GM23338 (cell line): Measurements from ENCODE around the gene CLK3. TPM values are rescaled to one million over a fixed set of nuclear protein-coding genes. Genes with fewer than 3 reads are reported as not detected.

Experiments used
- ATAC-seq: fragments of 200-7000 bp; cut with Tn5 transposase; 3 replicates; pipeline ENCODE4 v1.9.1; 2020
- DNase-seq: peaks from one replicate; pipeline ENCODE4 v3.0.0-alpha.2; 2015; ENCODE audit warnings: low spot score
- H2AFZ ChIP-seq: fragments of 200-600 bp; sonication (generic); 2 replicates; pipeline ENCODE4 v1.8.0; 2016; ENCODE audit warnings: antibody characterized with exemption, mild to moderate bottlenecking, moderate library complexity
- H3F3A ChIP-seq: fragments of 200-600 bp; sonication (generic); replicated peaks from 2 replicates; pipeline ENCODE4 v1.8.0; 2017; ENCODE audit warnings: antibody characterized with exemption, mixed run types, low read depth
- H3K27ac ChIP-seq: fragments of 200-600 bp; sonication (generic); 2 replicates; pipeline ENCODE4 v1.6.1; 2016; ENCODE audit warnings: low read depth
- H3K27me3 ChIP-seq: fragments of 200-600 bp; sonication (generic); 2 replicates; pipeline ENCODE4 v1.8.0; 2016; ENCODE audit warnings: mild to moderate bottlenecking, mixed run types, moderate library complexity; ENCODE audit not compliant: insufficient read depth
- H3K36me3 ChIP-seq: fragments of 200-600 bp; sonication (generic); 2 replicates; pipeline ENCODE4 v1.8.0; 2016; ENCODE audit warnings: mild to moderate bottlenecking; ENCODE audit not compliant: insufficient read depth
- H3K4me1 ChIP-seq: fragments of 200-600 bp; sonication (generic); 2 replicates; pipeline ENCODE4 v1.8.0; 2016; ENCODE audit warnings: mild to moderate bottlenecking, moderate library complexity; ENCODE audit not compliant: insufficient read depth
- H3K4me2 ChIP-seq: fragments of 200-600 bp; sonication (generic); 2 replicates; pipeline ENCODE4 v1.7.1; 2017; ENCODE audit warnings: mixed run types
- H3K4me3 ChIP-seq: fragments of 200-600 bp; sonication (generic); 2 replicates; pipeline ENCODE4 v1.6.1; 2016; ENCODE audit warnings: mixed run types
- H3K79me2 ChIP-seq: fragments of 200-600 bp; sonication (generic); replicated peaks from 2 replicates; pipeline ENCODE4 v1.8.0; 2017; ENCODE audit warnings: mild to moderate bottlenecking; ENCODE audit not compliant: insufficient read depth
- H3K9me2 ChIP-seq: fragments of 200-600 bp; sonication (generic); 2 replicates; pipeline ENCODE4 v1.8.0; 2017; ENCODE audit not compliant: insufficient read depth
- H4K20me1 ChIP-seq: fragments of 200-600 bp; sonication (generic); replicated peaks from 2 replicates; pipeline ENCODE4 v1.8.0; 2017; ENCODE audit warnings: mild to moderate bottlenecking; ENCODE audit not compliant: insufficient read depth
- H3K27ac Mint-ChIP-seq: 2 replicates; pipeline ENCODE4 v1.8.0; 2020; ENCODE audit warnings: inconsistent platforms, mild to moderate bottlenecking, moderate library complexity, mixed read lengths
- H3K27me3 Mint-ChIP-seq: 3 replicates; pipeline ENCODE4 v1.8.0; 2022; ENCODE audit warnings: low read depth, mild to moderate bottlenecking, moderate library complexity, mixed read lengths, inconsistent platforms; ENCODE audit not compliant: insufficient read depth, poor library complexity
- H3K36me3 Mint-ChIP-seq: 3 replicates; pipeline ENCODE4 v1.8.0; 2021; ENCODE audit warnings: low read depth, mild to moderate bottlenecking, inconsistent platforms, moderate library complexity, mixed read lengths
- H3K4me1 Mint-ChIP-seq: 3 replicates; pipeline ENCODE4 v1.8.0; 2020; ENCODE audit warnings: mild to moderate bottlenecking, inconsistent platforms, mixed read lengths
- H3K4me3 Mint-ChIP-seq: 3 replicates; pipeline ENCODE4 v1.8.0; 2021; ENCODE audit warnings: moderate library complexity, mild to moderate bottlenecking, inconsistent platforms, mixed read lengths
- H3K9me3 Mint-ChIP-seq: 3 replicates; pipeline ENCODE4 v1.8.0; 2020; ENCODE audit warnings: moderate library complexity, mild to moderate bottlenecking, inconsistent platforms, mixed read lengths
- CREB1 ChIP-seq: fragments of 250-450 bp; sonication (Bioruptor Pico); IDR thresholded peaks from 2 replicates; pipeline ENCODE4 v1.5.0; 2020; ENCODE audit warnings: low read depth, mild to moderate bottlenecking, moderate library complexity
- JUNB ChIP-seq: IDR thresholded peaks from one replicate; pipeline ENCODE4 v1.6.1; 2016; ENCODE audit warnings: antibody characterized with exemption; ENCODE audit not compliant: unreplicated experiment
- STAT1 ChIP-seq: IDR thresholded peaks from one replicate; pipeline ENCODE4 v1.6.1; 2016; ENCODE audit warnings: antibody characterized with exemption; ENCODE audit not compliant: unreplicated experiment
- ZNF331 ChIP-seq: fragments of 250-450 bp; sonication (Bioruptor Pico); IDR thresholded peaks from 2 replicates; pipeline ENCODE4 v1.5.0; 2020; ENCODE audit warnings: low read depth, mild to moderate bottlenecking, moderate library complexity
- polyA plus RNA-seq: library from polyadenylated mRNA; unstranded; fragments of >200 nt; fragmentation: Nextera tagmentation; extraction: Ambion mirVana; gene quantifications from 2 replicates; pipeline ENCODE4 v1.2.1, GENCODE V29; 2016
- total RNA-seq: library from RNA; depleted of rRNA; stranded (reverse); fragments of >200 nt; shearing (Covaris generic); gene quantifications from 2 replicates; pipeline ENCODE4 v1.2.3, GENCODE V29; 2014
- TF ChIP-seq, protein P1 (sequence below), 2 experiments: fragments of 200-600 bp in 1 of 2; sonication (generic) in 1 of 2; conservative IDR thresholded peaks; 2 replicates each; pipeline versions ENCODE4 v1.5.1 to v1.6.1; 2016 to 2017; ENCODE audit warnings: antibody characterized with exemption in 2 of 2, low read depth in 2 of 2, mild to moderate bottlenecking in 2 of 2, moderate library complexity in 1 of 2
- TF ChIP-seq, protein P2 (sequence below): IDR thresholded peaks from 2 replicates; pipeline ENCODE4 v1.6.1; 2016; ENCODE audit warnings: antibody characterized with exemption
- TF ChIP-seq, protein P3 (sequence below): fragments of 250-450 bp; sonication (Bioruptor Pico); IDR thresholded peaks from 2 replicates; pipeline ENCODE4 v1.5.0; 2020; ENCODE audit warnings: mild to moderate bottlenecking, moderate library complexity

CLK3 gene
- total and polyA plus RNA-seq, 2 experiments from 2014 or later, result 40.7 to 67.7 TPM

DNA sequence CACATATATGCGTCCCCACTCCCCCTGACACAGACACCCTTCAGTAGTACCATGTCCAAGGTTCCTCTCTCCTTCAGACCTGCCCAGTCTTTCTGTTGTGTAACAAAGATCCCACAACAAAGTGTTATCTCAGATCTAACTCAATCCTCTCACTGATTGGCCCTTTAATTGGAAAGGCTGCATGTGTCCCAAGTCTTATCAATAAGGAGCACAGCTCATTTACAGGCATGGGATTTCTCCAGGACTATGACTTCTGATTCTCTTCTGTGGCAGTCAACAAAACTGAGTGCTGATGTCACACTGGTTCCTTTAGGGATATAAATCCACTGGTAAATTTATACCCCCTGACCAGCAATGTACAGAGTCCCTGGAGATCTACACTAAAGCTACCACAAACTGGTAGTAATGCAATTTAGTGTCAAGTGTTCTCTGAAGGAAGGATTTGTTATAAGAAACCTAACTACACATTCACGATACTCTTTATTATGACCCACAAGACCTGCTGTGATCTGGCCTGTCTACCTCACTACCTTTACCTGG, 28.1 kb downstream of the CLK3 start (continued):
- TF ChIP-seq, protein P1, sequence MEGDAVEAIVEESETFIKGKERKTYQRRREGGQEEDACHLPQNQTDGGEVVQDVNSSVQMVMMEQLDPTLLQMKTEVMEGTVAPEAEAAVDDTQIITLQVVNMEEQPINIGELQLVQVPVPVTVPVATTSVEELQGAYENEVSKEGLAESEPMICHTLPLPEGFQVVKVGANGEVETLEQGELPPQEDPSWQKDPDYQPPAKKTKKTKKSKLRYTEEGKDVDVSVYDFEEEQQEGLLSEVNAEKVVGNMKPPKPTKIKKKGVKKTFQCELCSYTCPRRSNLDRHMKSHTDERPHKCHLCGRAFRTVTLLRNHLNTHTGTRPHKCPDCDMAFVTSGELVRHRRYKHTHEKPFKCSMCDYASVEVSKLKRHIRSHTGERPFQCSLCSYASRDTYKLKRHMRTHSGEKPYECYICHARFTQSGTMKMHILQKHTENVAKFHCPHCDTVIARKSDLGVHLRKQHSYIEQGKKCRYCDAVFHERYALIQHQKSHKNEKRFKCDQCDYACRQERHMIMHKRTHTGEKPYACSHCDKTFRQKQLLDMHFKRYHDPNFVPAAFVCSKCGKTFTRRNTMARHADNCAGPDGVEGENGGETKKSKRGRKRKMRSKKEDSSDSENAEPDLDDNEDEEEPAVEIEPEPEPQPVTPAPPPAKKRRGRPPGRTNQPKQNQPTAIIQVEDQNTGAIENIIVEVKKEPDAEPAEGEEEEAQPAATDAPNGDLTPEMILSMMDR (conservative IDR thresholded peaks at IDR 0.05; ENCODE audit: low read depth in 2 of 2), result no peak
- TF ChIP-seq, protein P2, sequence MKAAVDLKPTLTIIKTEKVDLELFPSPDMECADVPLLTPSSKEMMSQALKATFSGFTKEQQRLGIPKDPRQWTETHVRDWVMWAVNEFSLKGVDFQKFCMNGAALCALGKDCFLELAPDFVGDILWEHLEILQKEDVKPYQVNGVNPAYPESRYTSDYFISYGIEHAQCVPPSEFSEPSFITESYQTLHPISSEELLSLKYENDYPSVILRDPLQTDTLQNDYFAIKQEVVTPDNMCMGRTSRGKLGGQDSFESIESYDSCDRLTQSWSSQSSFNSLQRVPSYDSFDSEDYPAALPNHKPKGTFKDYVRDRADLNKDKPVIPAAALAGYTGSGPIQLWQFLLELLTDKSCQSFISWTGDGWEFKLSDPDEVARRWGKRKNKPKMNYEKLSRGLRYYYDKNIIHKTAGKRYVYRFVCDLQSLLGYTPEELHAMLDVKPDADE, result no peak

DNA sequence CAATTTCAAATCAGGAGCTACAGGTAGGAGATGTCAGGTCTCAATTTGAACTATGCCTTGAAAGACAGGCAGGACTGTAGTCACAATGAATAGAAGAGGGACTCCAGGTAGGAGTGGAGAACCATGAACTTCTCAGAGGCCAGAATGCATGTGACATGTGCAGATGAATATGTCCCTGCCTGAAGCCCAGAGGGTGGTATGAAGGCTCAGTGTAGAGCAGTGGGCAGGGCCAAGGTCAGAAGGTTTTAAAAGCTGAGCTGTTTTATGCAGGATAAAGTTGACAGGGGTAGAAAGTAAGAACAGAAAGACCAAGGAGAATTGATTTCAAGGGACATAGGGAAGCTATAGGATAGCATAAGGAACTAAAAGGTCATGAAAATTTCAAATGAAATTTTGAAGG, 30.8 kb downstream of the CLK3 start:
- H3K4me1 ChIP-seq, result peaks cover 16% of the 10 kb centered on the region
- no peak for TF ChIP-seq CREB1 (CRISPR knock-in tag)
- TF ChIP-seq, protein P2, result no peak
- Mint-ChIP-seq H3K4me3 (no peak overlapping the region), H3K27ac (no peak overlapping the region), H3K9me3 (no peaks in the 10 kb centered on the region), H3K36me3 (peaks cover 4% of the 10 kb centered on the region; the same call in 2 of the 3 replicates), H3K27me3 (no peaks in the 10 kb centered on the region), H3K4me1 (peaks cover 28% of the 10 kb centered on the region)
- H3K79me2 ChIP-seq, result peaks cover 33% of the 10 kb centered on the region
- no peaks in the 10 kb centered on the region; the same call in 1 of the 2 replicates for H3F3A ChIP-seq
- ATAC-seq, result no peak
- no peaks in the 10 kb centered on the region for H3K9me2 ChIP-seq
- H2AFZ ChIP-seq, result no peak overlapping the region
- no peak for DNase-seq
- no peak overlapping the region for H3K4me2 ChIP-seq
- no peak overlapping the region for H3K27ac ChIP-seq
- H3K4me3 ChIP-seq, result no peak overlapping the region
- no peaks in the 10 kb centered on the region for H3K36me3 ChIP-seq
- peaks cover 25% of the 10 kb centered on the region; the same call in 1 of the 2 replicates for H4K20me1 ChIP-seq
- no peaks in the 10 kb centered on the region for H3K27me3 ChIP-seq

DNA sequence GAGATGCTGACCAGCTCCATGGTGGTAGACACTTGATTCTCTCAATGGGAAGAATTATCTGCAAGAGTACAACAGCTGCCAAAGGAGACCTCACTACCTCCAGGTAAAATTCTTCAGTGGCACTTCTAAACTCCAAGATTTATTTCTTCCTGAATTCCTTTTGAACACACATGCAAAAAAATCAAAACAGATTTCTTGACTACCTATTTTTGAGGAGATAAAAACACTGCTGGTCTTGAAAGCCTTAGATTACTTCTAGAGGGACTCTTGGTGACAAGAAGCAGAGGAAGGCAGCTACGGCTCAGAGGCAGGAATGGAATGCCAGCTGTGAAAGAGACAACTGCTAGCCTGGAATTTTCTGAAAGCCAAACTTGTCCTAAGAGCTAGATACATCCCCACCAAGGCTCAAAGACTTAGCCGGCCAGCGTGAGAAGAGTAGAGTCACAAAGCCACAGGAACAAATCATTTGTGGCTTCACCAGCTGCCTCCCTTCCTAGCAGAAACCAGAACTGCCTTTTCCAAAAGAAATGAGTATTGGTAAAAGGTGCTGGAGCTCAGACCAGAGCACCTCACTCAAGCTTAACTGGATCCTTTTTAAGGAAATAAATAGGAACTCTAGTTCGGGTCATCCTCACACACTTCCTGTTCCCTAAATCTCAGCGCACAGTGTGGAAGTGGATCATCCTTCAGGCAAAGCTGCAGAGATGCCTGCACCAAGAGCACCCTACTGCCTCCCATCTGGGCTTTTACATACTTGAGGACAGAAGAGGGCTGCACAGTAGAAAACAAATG, 32.6 kb downstream of the CLK3 start:
- H3K27ac Mint-ChIP-seq, result no peak overlapping the region
- no peaks in the 10 kb centered on the region for H3K9me2 ChIP-seq
- peaks cover 28% of the 10 kb centered on the region for H3K79me2 ChIP-seq
- H3K9me3 Mint-ChIP-seq, result no peaks in the 10 kb centered on the region
- H3K36me3 Mint-ChIP-seq, result peaks cover 6% of the 10 kb centered on the region
- H4K20me1 ChIP-seq, result peaks cover 19% of the 10 kb centered on the region; the same call in 1 of the 2 replicates
- DNase-seq (no peak), ATAC-seq (no peak)
- peaks cover 14% of the 10 kb centered on the region for H3K4me1 Mint-ChIP-seq
- no peak overlapping the region for H2AFZ ChIP-seq
- no peaks in the 10 kb centered on the region for H3K27me3 Mint-ChIP-seq
- no peaks in the 10 kb centered on the region for H3K27me3 ChIP-seq
- no peak overlapping the region for H3K4me3 Mint-ChIP-seq
- no peak overlapping the region for H3K27ac ChIP-seq
- H3K36me3 ChIP-seq, result no peaks in the 10 kb centered on the region
- H3K4me2 ChIP-seq, result no peak overlapping the region
- no peaks in the 10 kb centered on the region; the same call in 1 of the 2 replicates for H3F3A ChIP-seq
- H3K4me3 ChIP-seq, result no peak overlapping the region
- H3K4me1 ChIP-seq, result peaks cover 3% of the 10 kb centered on the region; the same call in 1 of the 2 replicates
- TF ChIP-seq, protein P3, sequence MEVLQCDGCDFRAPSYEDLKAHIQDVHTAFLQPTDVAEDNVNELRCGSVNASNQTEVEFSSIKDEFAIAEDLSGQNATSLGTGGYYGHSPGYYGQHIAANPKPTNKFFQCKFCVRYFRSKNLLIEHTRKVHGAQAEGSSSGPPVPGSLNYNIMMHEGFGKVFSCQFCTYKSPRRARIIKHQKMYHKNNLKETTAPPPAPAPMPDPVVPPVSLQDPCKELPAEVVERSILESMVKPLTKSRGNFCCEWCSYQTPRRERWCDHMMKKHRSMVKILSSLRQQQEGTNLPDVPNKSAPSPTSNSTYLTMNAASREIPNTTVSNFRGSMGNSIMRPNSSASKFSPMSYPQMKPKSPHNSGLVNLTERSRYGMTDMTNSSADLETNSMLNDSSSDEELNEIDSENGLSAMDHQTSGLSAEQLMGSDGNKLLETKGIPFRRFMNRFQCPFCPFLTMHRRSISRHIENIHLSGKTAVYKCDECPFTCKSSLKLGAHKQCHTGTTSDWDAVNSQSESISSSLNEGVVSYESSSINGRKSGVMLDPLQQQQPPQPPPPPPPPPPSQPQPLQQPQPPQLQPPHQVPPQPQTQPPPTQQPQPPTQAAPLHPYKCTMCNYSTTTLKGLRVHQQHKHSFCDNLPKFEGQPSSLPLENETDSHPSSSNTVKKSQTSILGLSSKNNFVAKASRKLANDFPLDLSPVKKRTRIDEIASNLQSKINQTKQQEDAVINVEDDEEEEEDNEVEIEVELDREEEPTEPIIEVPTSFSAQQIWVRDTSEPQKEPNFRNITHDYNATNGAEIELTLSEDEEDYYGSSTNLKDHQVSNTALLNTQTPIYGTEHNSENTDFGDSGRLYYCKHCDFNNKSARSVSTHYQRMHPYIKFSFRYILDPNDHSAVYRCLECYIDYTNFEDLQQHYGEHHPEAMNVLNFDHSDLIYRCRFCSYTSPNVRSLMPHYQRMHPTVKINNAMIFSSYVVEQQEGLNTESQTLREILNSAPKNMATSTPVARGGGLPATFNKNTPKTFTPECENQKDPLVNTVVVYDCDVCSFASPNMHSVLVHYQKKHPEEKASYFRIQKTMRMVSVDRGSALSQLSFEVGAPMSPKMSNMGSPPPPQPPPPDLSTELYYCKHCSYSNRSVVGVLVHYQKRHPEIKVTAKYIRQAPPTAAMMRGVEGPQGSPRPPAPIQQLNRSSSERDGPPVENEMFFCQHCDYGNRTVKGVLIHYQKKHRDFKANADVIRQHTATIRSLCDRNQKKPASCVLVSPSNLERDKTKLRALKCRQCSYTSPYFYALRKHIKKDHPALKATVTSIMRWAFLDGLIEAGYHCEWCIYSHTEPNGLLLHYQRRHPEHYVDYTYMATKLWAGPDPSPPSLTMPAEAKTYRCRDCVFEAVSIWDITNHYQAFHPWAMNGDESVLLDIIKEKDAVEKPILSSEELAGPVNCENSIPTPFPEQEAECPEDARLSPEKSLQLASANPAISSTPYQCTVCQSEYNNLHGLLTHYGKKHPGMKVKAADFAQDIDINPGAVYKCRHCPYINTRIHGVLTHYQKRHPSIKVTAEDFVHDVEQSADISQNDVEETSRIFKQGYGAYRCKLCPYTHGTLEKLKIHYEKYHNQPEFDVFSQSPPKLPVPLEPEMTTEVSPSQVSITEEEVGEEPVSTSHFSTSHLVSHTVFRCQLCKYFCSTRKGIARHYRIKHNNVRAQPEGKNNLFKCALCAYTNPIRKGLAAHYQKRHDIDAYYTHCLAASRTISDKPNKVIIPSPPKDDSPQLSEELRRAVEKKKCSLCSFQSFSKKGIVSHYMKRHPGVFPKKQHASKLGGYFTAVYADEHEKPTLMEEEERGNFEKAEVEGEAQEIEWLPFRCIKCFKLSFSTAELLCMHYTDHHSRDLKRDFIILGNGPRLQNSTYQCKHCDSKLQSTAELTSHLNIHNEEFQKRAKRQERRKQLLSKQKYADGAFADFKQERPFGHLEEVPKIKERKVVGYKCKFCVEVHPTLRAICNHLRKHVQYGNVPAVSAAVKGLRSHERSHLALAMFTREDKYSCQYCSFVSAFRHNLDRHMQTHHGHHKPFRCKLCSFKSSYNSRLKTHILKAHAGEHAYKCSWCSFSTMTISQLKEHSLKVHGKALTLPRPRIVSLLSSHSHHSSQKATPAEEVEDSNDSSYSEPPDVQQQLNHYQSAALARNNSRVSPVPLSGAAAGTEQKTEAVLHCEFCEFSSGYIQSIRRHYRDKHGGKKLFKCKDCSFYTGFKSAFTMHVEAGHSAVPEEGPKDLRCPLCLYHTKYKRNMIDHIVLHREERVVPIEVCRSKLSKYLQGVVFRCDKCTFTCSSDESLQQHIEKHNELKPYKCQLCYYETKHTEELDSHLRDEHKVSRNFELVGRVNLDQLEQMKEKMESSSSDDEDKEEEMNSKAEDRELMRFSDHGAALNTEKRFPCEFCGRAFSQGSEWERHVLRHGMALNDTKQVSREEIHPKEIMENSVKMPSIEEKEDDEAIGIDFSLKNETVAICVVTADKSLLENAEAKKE (CRISPR knock-in tag), result no peak
- TF ChIP-seq ZNF331 (CRISPR knock-in tag), result no peak
- no peak for TF ChIP-seq JUNB
- TF ChIP-seq STAT1, result no peak
- no peak for TF ChIP-seq CREB1 (CRISPR knock-in tag)
